ENCODE results near the gene SRC. TPM values are rescaled to one million over a fixed set of nuclear protein-coding genes. Genes with fewer than 3 reads are reported as not detected.

Gene SRC
- total RNA-seq, 1 donor from 2014 or later, result 4.2 TPM

- no peaks in the 10 kb centered on the region for H3K36me3 ChIP-seq
- intact Hi-C loops (cut with micrococcal nuclease), result no loop called here
- TF ChIP-seq, protein P1, sequence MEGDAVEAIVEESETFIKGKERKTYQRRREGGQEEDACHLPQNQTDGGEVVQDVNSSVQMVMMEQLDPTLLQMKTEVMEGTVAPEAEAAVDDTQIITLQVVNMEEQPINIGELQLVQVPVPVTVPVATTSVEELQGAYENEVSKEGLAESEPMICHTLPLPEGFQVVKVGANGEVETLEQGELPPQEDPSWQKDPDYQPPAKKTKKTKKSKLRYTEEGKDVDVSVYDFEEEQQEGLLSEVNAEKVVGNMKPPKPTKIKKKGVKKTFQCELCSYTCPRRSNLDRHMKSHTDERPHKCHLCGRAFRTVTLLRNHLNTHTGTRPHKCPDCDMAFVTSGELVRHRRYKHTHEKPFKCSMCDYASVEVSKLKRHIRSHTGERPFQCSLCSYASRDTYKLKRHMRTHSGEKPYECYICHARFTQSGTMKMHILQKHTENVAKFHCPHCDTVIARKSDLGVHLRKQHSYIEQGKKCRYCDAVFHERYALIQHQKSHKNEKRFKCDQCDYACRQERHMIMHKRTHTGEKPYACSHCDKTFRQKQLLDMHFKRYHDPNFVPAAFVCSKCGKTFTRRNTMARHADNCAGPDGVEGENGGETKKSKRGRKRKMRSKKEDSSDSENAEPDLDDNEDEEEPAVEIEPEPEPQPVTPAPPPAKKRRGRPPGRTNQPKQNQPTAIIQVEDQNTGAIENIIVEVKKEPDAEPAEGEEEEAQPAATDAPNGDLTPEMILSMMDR (IDR thresholded peaks at IDR 0.05; ENCODE audit: borderline replicate concordance), result no peak
- no peak overlapping the region for H3K27ac ChIP-seq (replicated peaks)
- no peak for DNase-seq
- no peaks in the 10 kb centered on the region for H3K27me3 ChIP-seq (ENCODE audit: low read depth)
- H3K4me1 ChIP-seq, result peaks cover 29% of the 10 kb centered on the region
- no peaks in the 10 kb centered on the region for H3K9me3 ChIP-seq (replicated peaks)
- no peak overlapping the region for H3K4me3 ChIP-seq
Measured at GRCh38 chr20:37333130-37333847, 12.7 kb upstream of the SRC start.

DNA sequence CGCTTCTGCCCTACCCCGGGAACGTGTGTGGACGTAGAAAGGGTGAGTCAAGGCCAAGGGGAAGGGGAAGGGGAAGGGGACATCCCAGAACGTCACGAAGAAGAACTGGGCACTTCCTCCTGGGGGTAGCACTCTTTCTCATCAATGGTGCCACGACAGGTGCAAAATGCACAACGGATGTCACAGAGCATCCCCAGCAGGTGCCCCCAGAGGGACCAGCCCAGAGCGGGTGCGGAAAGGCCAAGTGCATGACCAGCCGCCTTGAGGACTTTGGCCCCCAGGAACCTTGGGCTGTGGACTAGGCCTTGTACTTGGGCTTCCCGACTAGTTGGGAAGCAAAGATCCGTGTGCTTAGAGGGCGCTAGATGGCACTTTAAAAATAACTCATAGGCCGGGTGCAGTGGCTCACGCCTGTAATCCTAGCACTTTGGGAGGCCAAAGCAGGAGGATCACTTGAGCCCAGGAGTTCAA is 12.1 kb upstream of the SRC start:
- no peak for DNase-seq
- TF ChIP-seq, protein P1 (IDR thresholded peaks at IDR 0.05; ENCODE audit: borderline replicate concordance), result no peak

DNA sequence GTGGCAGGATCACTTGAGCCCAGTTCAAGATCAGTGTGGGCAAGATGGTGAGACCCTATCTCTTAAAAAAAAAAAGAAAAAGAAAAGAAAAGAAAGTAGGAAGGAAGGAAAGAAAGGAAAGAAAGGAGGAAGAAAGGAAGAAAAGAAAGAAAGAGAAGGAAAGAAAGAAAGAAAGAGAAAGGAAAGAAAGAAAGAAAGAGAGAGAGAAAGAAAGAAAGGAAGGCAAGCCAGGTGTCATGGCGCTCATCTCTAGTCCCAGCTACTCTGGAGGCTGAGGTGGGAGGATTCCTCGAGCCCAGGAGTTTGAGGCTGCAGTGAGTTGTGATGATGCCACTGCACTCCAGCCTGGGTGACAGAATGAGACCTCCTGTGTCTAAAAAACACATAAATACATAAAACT is 11.5 kb upstream of the SRC start:
- Histone ChIP-seq H3K4me1 (peaks cover 29% of the 10 kb centered on the region), H3K27me3 (ENCODE audit: low read depth) (no peaks in the 10 kb centered on the region), H3K4me3 (no peak overlapping the region), H3K36me3 (no peaks in the 10 kb centered on the region), H3K27ac (replicated peaks) (no peak overlapping the region), H3K9me3 (replicated peaks) (no peaks in the 10 kb centered on the region)
- TF ChIP-seq, protein P1 (IDR thresholded peaks at IDR 0.05; ENCODE audit: borderline replicate concordance), result no peak
- DNase-seq, result no peak
- intact Hi-C loops (cut with micrococcal nuclease), result no loop called here

More for the DNA sequence above, 12.1 kb upstream of the SRC start:
- H3K9me3 ChIP-seq (replicated peaks), result no peaks in the 10 kb centered on the region
- no peak overlapping the region for H3K4me3 ChIP-seq
- intact Hi-C loops (cut with micrococcal nuclease), result no loop called here
- no peaks in the 10 kb centered on the region for H3K27me3 ChIP-seq (ENCODE audit: low read depth)
- H3K4me1 ChIP-seq, result peaks cover 29% of the 10 kb centered on the region
- H3K27ac ChIP-seq (replicated peaks), result no peak overlapping the region
- H3K36me3 ChIP-seq, result no peaks in the 10 kb centered on the region

GRCh38 chr20:37335642-37336368 is 10.1 kb upstream of the SRC start:
- Histone ChIP-seq H3K4me3 (no peak overlapping the region), H3K27ac (replicated peaks) (peak overlapping the region; percentile 72), H3K4me1 (peaks cover 29% of the 10 kb centered on the region), H3K9me3 (replicated peaks) (no peaks in the 10 kb centered on the region), H3K27me3 (ENCODE audit: low read depth) (no peaks in the 10 kb centered on the region), H3K36me3 (no peaks in the 10 kb centered on the region)
- TF ChIP-seq, protein P1 (IDR thresholded peaks at IDR 0.05; ENCODE audit: borderline replicate concordance), result no peak
- DNase-seq, result no peak
- intact Hi-C loops (cut with micrococcal nuclease), result no loop called here

- H3K27ac ChIP-seq (replicated peaks), result peak overlapping the region; percentile 72
- intact Hi-C loops (cut with micrococcal nuclease), result no loop called here
Measured at GRCh38 chr20:37336369-37337207, 9.4 kb upstream of the SRC start.

More at GRCh38 chr20:37336369-37337207, 9.4 kb upstream of the SRC start:
- Histone ChIP-seq H3K4me1 (peaks cover 27% of the 10 kb centered on the region), H3K4me3 (no peak overlapping the region), H3K27me3 (ENCODE audit: low read depth) (no peaks in the 10 kb centered on the region), H3K9me3 (replicated peaks) (no peaks in the 10 kb centered on the region), H3K36me3 (no peaks in the 10 kb centered on the region)
- peak; percentile 70 for DNase-seq
- TF ChIP-seq, protein P1 (IDR thresholded peaks at IDR 0.05; ENCODE audit: borderline replicate concordance), result no peak

All from left ventricle myocardium inferior (tissue), 1 donor.